Neural cell (in vitro differentiated cells): ENCODE measurements around the gene RAET1E.

Experiments used
- EP300 ChIP-seq: fragments of 450-650 bp; conservative IDR thresholded peaks from 2 replicates; pipeline ENCODE4 v1.6.1; 2014; ENCODE audit warnings: antibody characterized with exemption, mild to moderate bottlenecking, moderate library complexity; ENCODE audit not compliant: poor library complexity, severe bottlenecking
- EZH2 ChIP-seq: fragments of 200-600, 300-800 bp; shearing (Covaris generic), sonication (generic); IDR thresholded peaks from 2 replicates; pipeline ENCODE4 v1.6.1; 2014; ENCODE audit warnings: antibody characterized with exemption, low read length, borderline replicate concordance, mild to moderate bottlenecking; ENCODE audit not compliant: insufficient read depth, poor library complexity, severe bottlenecking
- MXI1 ChIP-seq: fragments of 450-650 bp; conservative IDR thresholded peaks from 2 replicates; pipeline ENCODE4 v1.6.1; 2014; ENCODE audit warnings: antibody characterized with exemption, mild to moderate bottlenecking; ENCODE audit not compliant: poor library complexity, severe bottlenecking
- POLR2AphosphoS5 ChIP-seq: IDR thresholded peaks from 2 replicates; pipeline ENCODE4 v1.6.1; 2012
- RAD21 ChIP-seq: fragments of 450-650 bp; conservative IDR thresholded peaks from 2 replicates; pipeline ENCODE4 v1.6.1; 2014; ENCODE audit warnings: antibody characterized with exemption, mild to moderate bottlenecking, moderate library complexity
- SMC3 ChIP-seq: fragments of 450-650 bp; conservative IDR thresholded peaks from 2 replicates; pipeline ENCODE4 v1.6.1; 2014; ENCODE audit warnings: antibody characterized with exemption, mild to moderate bottlenecking, moderate library complexity; ENCODE audit not compliant: poor library complexity
- TAF1 ChIP-seq: IDR thresholded peaks from 2 replicates; pipeline ENCODE4 v1.6.1; 2012; ENCODE audit warnings: low read depth
- TF ChIP-seq, protein P1 (sequence below): fragments of 450-650 bp; IDR thresholded peaks from 2 replicates; pipeline ENCODE4 v1.5.1; 2014; ENCODE audit warnings: antibody characterized with exemption, mild to moderate bottlenecking, moderate library complexity; ENCODE audit not compliant: poor library complexity, severe bottlenecking
- TF ChIP-seq, protein P2 (sequence below): IDR thresholded peaks from 2 replicates; pipeline ENCODE4 v1.6.1; 2012; ENCODE audit warnings: borderline replicate concordance

DNA sequence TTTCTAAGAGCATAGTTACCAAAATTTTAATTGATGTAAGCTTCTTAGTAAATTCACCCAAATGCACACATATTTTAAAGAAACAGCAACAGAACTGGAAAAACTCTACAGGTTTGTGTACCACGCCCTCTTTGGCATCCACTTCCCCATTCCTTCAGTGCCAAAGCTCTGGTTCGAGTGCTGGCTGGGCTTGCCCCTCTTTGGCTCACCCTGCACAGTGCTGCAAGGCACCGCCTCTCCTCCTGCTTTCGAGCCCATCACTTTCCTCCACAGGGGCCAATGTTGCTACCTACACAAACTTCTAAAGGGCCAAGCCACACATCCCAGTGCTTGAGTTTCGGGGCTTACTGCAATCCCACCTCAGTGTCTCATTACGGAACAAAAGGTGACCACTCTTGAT lies 43.4 kb downstream of the RAET1E start:
- TF ChIP-seq, protein P1, sequence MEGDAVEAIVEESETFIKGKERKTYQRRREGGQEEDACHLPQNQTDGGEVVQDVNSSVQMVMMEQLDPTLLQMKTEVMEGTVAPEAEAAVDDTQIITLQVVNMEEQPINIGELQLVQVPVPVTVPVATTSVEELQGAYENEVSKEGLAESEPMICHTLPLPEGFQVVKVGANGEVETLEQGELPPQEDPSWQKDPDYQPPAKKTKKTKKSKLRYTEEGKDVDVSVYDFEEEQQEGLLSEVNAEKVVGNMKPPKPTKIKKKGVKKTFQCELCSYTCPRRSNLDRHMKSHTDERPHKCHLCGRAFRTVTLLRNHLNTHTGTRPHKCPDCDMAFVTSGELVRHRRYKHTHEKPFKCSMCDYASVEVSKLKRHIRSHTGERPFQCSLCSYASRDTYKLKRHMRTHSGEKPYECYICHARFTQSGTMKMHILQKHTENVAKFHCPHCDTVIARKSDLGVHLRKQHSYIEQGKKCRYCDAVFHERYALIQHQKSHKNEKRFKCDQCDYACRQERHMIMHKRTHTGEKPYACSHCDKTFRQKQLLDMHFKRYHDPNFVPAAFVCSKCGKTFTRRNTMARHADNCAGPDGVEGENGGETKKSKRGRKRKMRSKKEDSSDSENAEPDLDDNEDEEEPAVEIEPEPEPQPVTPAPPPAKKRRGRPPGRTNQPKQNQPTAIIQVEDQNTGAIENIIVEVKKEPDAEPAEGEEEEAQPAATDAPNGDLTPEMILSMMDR, result no peak
- TF ChIP-seq POLR2AphosphoS5 (no peak), EP300 (no peak), SMC3 (no peak), EZH2 (no peak), TAF1 (no peak), RAD21 (no peak), MXI1 (no peak)
- TF ChIP-seq, protein P2, sequence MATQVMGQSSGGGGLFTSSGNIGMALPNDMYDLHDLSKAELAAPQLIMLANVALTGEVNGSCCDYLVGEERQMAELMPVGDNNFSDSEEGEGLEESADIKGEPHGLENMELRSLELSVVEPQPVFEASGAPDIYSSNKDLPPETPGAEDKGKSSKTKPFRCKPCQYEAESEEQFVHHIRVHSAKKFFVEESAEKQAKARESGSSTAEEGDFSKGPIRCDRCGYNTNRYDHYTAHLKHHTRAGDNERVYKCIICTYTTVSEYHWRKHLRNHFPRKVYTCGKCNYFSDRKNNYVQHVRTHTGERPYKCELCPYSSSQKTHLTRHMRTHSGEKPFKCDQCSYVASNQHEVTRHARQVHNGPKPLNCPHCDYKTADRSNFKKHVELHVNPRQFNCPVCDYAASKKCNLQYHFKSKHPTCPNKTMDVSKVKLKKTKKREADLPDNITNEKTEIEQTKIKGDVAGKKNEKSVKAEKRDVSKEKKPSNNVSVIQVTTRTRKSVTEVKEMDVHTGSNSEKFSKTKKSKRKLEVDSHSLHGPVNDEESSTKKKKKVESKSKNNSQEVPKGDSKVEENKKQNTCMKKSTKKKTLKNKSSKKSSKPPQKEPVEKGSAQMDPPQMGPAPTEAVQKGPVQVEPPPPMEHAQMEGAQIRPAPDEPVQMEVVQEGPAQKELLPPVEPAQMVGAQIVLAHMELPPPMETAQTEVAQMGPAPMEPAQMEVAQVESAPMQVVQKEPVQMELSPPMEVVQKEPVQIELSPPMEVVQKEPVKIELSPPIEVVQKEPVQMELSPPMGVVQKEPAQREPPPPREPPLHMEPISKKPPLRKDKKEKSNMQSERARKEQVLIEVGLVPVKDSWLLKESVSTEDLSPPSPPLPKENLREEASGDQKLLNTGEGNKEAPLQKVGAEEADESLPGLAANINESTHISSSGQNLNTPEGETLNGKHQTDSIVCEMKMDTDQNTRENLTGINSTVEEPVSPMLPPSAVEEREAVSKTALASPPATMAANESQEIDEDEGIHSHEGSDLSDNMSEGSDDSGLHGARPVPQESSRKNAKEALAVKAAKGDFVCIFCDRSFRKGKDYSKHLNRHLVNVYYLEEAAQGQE, result no peak
